Epithelial cell of proximal tubule (primary cell): Measurements from ENCODE around the gene GNG14. TPM values are rescaled to one million over a fixed set of nuclear protein-coding genes. Genes with fewer than 3 reads are reported as not detected.

Experiments
- DNase-seq: peaks from one replicate; pipeline ENCODE4 v3.0.0-alpha.2; 2011; ENCODE audit warnings: low read depth
- H3K4me3 ChIP-seq: 2 replicates; pipeline ENCODE4 v1.5.1; 2011; ENCODE audit warnings: low read depth, mild to moderate bottlenecking, low read length
- total RNA-seq: library from RNA; depleted of rRNA; stranded (reverse); fragments of >200 nt; gene quantifications from 2 replicates; pipeline ENCODE4 v1.2.3, GENCODE V29; 2015
- TF ChIP-seq, protein P1 (sequence below): conservative IDR thresholded peaks from 2 replicates; pipeline ENCODE4 v1.5.1; 2012; ENCODE audit warnings: low read depth, mild to moderate bottlenecking, low read length

The GNG14 gene
- total RNA-seq, 1 donor from 2014 or later, result not detected

GRCh38 chr19:12647047-12647446, 40.8 kb upstream of the GNG14 start:
- DNase-seq, result no peak
- TF ChIP-seq, protein P1, sequence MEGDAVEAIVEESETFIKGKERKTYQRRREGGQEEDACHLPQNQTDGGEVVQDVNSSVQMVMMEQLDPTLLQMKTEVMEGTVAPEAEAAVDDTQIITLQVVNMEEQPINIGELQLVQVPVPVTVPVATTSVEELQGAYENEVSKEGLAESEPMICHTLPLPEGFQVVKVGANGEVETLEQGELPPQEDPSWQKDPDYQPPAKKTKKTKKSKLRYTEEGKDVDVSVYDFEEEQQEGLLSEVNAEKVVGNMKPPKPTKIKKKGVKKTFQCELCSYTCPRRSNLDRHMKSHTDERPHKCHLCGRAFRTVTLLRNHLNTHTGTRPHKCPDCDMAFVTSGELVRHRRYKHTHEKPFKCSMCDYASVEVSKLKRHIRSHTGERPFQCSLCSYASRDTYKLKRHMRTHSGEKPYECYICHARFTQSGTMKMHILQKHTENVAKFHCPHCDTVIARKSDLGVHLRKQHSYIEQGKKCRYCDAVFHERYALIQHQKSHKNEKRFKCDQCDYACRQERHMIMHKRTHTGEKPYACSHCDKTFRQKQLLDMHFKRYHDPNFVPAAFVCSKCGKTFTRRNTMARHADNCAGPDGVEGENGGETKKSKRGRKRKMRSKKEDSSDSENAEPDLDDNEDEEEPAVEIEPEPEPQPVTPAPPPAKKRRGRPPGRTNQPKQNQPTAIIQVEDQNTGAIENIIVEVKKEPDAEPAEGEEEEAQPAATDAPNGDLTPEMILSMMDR, result no peak

DNA sequence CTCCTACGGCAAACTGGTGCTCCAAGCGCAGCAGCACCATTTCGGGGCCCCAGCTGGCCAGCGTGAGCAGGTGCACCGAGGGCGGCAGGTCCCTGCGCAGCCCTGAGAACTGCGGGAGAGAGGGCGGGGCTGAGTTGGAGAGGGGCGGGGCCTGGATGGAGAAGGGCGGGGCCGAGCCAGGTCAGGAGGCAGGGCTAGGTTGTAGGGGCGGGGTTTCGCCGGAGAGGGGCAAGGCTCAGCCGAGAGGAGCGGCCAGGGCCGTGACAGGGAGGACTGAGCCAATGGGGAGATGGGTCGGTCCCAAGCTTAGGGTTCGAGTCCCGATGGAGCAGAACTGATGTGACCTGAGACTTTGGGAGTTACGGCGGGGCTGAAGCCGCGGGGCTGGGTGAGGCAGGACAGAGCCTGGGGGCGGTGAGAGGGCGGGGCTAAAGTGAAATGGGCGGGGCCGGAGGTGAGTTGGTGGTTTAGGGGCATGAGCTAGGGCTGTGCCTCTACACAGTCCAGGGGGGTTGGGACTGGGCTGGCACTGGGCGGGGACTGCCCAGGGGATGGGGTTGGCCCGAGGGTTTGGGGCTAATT, 40.2 kb upstream of the GNG14 start:
- TF ChIP-seq, protein P1, result no peak
- H3K4me3 ChIP-seq, result peak overlapping the region; percentile 46
- no peak for DNase-seq

More at GRCh38 chr19:12647047-12647446, 40.8 kb upstream of the GNG14 start:
- no peak overlapping the region for H3K4me3 ChIP-seq

DNA sequence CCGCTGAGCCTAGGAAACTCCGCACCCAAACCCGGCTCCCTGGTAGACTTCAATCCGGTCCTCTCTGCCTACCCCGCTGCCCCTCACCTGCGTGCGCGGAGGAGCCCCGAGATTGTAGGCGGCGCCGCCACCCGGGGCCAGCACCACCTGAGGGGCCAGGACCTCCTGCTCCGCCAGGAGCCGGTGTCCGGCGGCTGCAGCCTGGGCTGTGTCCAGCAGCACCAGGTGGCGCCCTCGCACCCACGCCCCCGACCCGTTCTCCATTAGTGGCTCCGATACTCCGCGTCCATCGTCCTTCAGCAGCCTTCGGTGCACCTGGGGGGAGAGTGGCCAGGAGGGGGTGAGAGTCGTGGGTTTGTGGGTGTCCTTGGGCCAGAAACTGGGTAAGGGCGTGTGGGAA, 39.7 kb upstream of the GNG14 start:
- H3K4me3 ChIP-seq, result peak overlapping the region; percentile 46
- TF ChIP-seq, protein P1, result peak; percentile 50
- DNase-seq, result no peak

- no peak overlapping the region for H3K4me3 ChIP-seq
- no peak for DNase-seq
- TF ChIP-seq, protein P1, result no peak
These were observed 37.9 kb upstream of the GNG14 start for GRCh38 chr19:12649941-12650340.

DNA sequence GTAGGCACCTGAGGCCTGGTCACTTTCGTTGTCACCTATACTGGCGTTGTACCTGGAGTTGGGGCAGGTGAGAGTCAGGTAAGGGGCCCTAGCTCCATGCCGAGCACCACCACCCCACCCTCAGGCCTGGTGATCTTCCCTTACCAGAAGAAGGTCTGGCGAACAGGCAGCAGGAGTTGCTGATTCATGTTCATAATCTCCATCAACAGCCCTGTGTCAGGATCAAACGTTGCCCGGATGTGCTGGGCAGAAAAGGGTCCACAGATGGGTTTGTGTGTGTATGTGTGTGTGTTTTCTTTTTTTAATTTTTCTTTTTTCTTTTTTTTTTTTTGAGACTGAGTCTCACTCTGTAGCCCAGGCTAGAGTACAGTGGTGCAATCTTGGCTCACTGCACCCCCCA, 35.6 kb upstream of the GNG14 start:
- no peak for DNase-seq
- no peak overlapping the region for H3K4me3 ChIP-seq
- TF ChIP-seq, protein P1, result no peak

DNA sequence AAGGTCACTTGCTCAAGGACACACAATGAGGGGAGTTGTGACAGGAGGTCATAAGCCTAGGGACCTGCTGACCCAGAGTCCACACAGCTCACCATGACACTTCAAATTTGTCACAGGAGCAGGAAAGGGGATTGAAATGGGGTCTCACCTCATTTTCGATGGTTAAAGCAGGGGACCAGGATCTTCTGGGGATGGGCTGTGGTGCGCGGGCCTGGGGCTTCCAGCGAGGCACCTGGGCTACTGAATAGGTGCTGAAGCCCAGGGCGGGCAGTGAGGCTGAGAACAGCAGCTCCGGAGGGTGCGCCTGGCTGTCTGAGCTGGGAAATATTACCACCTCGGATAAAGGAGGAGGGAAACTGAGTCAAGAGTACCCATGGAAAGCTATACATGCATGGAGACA, 32.3 kb upstream of the GNG14 start:
- H3K4me3 ChIP-seq, result no peak overlapping the region
- no peak for DNase-seq
- TF ChIP-seq, protein P1, result no peak

- TF ChIP-seq, protein P1, result no peak
- DNase-seq, result no peak
- H3K4me3 ChIP-seq, result no peak overlapping the region
These were observed 30.8 kb upstream of the GNG14 start for GRCh38 chr19:12656899-12657571.
